Measurements from ENCODE around the gene SBK1.
"Not testable (repeated sequence)": the region's sequence is repeated elsewhere in the genome, so short reads cannot be mapped to it uniquely, and the experiment has no call there.

Gene SBK1

GRCh38 chr16:28338230-28338629, 45.9 kb downstream of the SBK1 start:
- DNase-seq, result not testable (repeated sequence)

- not testable (repeated sequence) for DNase-seq
These were observed 70.3 kb downstream of the SBK1 start for GRCh38 chr16:28362600-28362999.

GRCh38 chr16:28363408-28363807, 71.1 kb downstream of the SBK1 start, which contains the start of gene NPIPB6:
Gene NPIPB6 (minus strand): TSS chr16:28363508. CDS start chr16:28362822, 686 bp downstream.
- not testable (repeated sequence) for DNase-seq

DNA sequence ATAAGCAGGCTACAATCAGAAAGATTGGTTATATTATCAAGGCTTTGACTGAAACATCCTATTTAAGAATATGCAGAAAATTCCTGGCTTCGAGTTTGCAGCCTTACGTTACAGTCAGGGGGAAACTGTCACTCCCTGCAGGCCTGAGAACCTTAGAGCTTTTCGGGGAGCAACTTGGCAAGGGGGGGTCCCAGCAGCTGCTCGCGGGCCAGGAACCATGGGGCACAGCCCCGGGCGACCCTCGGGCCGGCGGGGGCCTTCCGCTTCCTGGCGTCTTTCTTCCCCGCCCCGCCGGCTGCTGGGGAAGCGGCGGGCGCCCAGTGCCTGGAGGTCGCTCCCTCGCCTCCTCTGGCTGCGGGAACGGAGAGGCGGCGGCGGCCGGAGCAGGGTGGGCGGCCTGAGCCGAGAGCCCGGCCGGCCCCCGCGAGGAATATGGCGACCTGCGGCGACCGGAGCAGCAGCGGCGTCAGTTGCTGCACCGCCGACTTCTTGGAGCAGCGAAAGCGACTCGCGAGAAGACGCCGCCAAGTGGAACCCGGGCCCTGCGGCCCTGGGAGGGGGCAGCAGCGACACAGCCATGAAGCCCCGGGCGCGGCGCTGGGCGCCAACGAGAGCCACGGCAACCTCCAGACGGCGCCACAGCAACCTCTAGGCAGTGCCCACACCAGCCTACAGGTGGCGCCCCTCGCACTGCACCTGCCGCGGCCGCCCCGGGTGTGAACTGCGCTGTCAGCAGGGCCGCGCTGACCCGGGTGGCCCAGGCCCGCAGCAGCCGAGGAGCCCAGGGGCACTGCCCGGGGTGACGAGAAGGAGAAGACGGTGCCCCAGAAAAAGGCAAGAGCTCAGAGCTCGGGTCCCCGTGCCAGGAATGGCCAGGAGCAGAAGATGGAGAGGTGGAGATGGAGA, 72.2 kb downstream of the SBK1 start:
- not testable (repeated sequence) for DNase-seq

- not testable (repeated sequence) for DNase-seq
These were observed 75.6 kb downstream of the SBK1 start for GRCh38 chr16:28367926-28368325.
